Islet precursor cell (in vitro differentiated cells): ENCODE data around the gene TDRD12.

Experiments
- DNase-seq: peaks from one replicate; pipeline ENCODE4 v3.0.0-alpha.2; 2018

The TDRD12 gene, protein sequence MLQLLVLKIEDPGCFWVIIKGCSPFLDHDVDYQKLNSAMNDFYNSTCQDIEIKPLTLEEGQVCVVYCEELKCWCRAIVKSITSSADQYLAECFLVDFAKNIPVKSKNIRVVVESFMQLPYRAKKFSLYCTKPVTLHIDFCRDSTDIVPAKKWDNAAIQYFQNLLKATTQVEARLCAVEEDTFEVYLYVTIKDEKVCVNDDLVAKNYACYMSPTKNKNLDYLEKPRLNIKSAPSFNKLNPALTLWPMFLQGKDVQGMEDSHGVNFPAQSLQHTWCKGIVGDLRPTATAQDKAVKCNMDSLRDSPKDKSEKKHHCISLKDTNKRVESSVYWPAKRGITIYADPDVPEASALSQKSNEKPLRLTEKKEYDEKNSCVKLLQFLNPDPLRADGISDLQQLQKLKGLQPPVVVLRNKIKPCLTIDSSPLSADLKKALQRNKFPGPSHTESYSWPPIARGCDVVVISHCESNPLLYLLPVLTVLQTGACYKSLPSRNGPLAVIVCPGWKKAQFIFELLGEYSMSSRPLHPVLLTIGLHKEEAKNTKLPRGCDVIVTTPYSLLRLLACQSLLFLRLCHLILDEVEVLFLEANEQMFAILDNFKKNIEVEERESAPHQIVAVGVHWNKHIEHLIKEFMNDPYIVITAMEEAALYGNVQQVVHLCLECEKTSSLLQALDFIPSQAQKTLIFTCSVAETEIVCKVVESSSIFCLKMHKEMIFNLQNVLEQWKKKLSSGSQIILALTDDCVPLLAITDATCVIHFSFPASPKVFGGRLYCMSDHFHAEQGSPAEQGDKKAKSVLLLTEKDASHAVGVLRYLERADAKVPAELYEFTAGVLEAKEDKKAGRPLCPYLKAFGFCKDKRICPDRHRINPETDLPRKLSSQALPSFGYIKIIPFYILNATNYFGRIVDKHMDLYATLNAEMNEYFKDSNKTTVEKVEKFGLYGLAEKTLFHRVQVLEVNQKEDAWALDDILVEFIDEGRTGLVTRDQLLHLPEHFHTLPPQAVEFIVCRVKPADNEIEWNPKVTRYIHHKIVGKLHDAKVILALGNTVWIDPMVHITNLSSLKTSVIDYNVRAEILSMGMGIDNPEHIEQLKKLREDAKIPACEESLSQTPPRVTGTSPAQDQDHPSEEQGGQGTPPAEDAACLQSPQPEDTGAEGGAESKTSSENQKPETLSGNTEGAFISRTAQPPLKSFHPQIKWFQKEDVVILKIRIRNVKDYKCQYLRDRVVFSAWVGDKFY (N-terminal part only)

GRCh38 chr19:32719611-32720059 lies at the start of gene TDRD12:
Gene TDRD12, plus strand, starts transcription at chr19:32719767. Its CDS starts 306 bp downstream, at chr19:32720073.
- DNase-seq: no peak

DNA sequence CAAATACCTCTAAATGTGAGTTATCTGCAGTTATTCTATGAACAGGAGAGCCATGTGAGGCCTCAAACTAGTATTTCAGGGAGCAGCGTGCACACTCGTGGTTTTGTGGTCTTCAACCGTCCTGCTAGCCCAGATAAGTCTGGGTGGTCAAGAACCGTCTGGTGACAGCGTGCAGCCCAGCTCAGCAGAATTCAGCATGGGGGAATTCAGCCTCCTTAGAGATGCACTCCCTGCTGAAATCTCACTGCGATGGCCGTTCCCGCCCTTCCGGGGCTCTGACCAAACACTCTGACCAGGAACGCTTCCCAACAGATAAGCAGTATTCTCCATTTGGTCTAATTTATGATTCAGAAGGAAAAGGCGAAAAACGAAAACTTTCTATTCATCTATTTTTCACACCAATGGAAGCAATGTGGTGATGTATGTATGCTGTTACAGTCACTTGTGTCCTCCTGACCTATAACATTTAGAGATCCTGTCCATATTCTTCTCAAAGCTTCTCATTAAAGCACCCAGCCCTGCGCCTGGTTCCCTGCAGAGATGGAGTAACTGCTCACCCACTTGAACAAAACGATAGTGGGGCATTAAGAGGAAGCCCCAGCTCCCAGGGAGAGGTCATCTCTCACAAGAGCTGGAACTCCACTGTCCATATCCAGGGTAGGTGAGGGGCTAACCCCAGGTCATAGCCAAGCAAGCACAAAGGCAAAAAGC lies 47.5 kb upstream of the TDRD12 start:
- DNase-seq: no peak

GRCh38 chr19:32672841-32673240 lies 46.7 kb upstream of the TDRD12 start:
- no peak for DNase-seq

DNA sequence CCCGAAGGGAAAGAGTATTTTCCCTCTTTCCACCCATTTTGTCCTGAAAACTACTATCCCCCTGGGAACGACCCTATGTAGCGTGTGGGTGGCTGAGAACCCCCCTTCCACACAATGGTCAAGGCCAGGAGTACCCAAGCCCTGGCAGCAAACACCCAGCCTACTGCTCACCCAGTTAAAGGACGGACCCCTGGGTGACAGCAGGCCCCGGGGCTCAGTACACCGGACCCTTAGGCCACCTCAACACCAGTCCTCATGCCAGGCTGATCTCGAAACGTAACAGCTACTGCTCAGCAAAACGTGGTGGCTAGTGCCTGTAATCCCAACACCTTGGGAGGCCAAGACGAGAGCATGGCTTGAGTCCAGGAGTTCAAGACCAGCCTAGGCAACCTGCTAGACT lies 46.0 kb upstream of the TDRD12 start:
- DNase-seq: no peak

DNA sequence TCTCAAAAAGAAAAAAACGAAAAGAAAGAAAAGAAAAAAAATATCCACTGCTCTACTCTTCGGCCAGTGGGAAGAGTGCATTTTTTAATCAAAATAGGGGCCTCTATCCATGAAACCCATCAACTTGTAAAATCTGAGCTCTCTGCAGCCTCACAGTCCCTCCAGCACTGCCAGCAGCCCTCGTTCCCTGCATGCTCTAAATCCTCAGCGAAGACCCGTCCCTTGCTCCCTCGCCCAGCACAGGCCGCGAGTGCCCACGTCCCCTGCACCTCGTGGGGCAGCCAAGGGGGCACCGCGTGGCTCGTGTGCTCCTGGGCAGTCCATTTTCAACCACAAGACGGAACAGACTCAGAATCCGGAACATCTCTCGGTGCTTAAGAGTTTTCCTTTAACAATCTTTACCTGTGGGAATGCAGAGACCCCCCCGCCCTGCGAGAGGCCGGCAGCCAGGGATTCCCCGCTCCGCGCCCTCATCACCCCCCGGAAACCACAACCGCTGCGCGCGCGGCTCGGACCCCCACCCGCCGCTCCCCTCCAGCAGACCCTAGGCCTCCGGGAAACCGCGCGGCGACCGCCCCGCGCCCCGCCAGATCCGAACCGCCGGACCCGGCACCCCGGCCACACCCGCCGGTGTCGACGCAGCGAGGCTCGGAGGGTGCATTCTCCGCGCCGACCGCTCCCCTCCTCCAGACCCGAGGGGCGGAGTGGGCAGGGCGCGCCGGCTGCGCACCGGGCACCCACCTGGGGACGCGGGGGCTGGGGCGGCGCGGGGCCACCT lies 45.2 kb upstream of the TDRD12 start:
- DNase-seq: peak; percentile 56

GRCh38 chr19:32674931-32675719 lies 44.4 kb upstream of the TDRD12 start, which contains the start of gene ANKRD27:
Gene ANKRD27, minus strand, starts transcription at chr19:32675180. Its CDS starts 16,165 bp downstream, at chr19:32659015.
- peak; percentile 99 for DNase-seq

DNA sequence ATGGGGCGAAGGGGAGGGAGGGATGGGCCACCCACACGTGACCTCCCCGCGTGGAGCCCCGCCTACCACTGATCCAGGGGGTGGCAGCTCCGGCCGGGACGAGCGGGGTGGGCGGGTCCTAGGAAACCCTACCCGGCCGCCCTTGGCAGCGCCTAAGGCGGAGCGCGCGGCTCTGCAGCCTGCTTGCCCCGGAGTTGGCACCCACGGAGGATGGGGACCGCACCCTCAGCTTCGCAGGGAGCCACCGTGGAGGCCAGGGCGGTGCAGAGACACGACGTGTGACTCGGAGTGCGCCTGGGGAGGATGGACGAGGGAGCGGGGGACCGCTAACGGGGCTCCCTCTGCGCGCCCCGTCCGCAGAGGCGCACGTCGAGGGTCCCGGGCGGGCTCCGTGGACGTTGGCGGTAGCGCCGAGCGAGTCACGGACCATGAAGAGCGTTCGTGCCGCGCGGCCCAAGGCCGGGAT lies 43.8 kb upstream of the TDRD12 start, which contains the start of gene RGS9BP:
Gene RGS9BP, plus strand, starts transcription at position 129 of the 466 bp plus-strand sequence. CDS start 416 bp downstream, outside the sequence.
- peak; percentile 73 for DNase-seq

GRCh38 chr19:32676186-32676894 lies 43.2 kb upstream of the TDRD12 start:
- peak; percentile 72 for DNase-seq

GRCh38 chr19:32676895-32677359 lies 42.6 kb upstream of the TDRD12 start:
- DNase-seq: no peak

DNA sequence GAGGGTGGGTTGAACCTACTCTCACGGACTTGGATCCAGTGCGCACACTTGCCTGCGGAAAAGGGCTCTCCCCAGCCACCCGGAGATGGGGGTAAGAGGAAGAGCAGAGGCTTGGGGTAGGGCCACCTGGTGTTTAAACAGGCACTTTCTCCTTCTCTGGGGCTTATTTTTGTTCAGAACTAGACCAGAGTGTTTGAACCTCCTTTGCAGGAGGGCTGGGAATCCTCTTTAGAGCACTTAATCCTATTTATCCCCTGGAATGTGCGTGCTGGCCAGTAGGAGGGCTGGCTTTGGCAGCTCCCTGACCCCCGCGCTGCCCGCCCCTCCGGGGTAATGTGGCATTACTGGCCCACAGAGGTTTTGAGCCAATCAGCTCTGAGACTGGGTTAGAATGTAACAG lies 41.9 kb upstream of the TDRD12 start:
- peak; percentile 76 for DNase-seq

DNA sequence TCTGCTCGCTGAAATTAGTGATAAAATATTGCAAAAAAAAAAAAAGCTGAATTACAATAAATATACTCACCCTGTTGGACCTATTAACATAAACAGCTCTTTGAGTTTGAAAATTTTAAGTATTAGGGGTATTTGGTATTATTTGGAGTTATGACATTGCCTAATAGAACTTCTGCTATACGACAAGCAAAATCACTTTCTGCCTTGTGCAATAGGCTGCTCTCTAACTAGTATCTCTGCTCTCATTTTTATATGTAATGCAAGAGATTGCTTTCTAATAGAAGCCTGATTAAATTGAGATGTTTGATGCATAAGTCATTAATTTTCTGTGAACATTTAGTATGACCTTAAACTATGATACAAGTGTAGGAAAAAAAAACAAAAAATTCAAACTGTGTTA lies 38.6 kb upstream of the TDRD12 start:
- no peak for DNase-seq

DNA sequence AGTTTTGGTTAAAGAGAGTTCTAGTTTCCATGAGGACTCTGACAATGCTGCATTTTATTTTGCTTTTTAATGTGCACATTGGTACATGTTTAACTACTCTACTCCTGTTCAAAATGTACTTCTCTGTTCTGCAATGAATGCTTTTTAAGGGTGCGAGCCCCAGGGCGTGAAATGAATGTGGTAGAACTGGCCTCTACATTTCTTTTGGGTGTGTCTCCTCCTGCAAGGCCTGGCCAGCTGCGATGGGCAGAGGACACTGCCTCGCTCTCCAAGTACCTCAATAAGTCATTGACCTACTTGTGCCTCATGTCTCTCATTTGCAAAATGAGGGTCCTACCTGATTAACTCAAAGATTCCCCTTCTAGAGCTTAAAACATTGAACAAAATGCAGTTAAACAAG lies 37.2 kb upstream of the TDRD12 start:
- no peak for DNase-seq

- DNase-seq: no peak
Measured at GRCh38 chr19:32686847-32687475, 32.6 kb upstream of the TDRD12 start.

DNA sequence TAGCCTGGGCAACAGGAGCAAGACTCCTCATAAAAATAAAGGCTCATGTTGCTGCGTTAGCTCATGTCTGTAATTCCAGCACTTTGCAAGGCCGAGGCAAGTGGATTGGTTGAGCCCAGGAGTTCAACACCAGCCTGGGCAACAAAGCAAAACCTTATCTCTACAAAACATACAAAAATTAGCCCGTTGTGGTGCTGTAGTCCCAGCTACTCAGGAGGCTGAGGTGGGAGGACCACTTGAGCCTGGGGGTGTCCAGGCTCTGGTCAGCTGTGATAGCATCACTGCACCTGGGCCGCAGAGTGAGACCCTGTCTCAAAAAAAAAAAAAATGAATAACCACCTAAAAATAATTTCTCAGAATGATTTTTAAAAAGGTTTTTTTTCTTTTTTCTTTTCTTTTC lies 31.9 kb upstream of the TDRD12 start:
- no peak for DNase-seq

- DNase-seq: peak; percentile 11
Measured at GRCh38 chr19:32688311-32688710, 31.3 kb upstream of the TDRD12 start.

GRCh38 chr19:32691291-32691951 lies 28.1 kb upstream of the TDRD12 start, which contains the start of gene NUDT19:
Gene NUDT19, plus strand, starts transcription at chr19:32691821. Its CDS starts 140 bp downstream, at chr19:32691961.
- DNase-seq: peak; percentile 88

DNA sequence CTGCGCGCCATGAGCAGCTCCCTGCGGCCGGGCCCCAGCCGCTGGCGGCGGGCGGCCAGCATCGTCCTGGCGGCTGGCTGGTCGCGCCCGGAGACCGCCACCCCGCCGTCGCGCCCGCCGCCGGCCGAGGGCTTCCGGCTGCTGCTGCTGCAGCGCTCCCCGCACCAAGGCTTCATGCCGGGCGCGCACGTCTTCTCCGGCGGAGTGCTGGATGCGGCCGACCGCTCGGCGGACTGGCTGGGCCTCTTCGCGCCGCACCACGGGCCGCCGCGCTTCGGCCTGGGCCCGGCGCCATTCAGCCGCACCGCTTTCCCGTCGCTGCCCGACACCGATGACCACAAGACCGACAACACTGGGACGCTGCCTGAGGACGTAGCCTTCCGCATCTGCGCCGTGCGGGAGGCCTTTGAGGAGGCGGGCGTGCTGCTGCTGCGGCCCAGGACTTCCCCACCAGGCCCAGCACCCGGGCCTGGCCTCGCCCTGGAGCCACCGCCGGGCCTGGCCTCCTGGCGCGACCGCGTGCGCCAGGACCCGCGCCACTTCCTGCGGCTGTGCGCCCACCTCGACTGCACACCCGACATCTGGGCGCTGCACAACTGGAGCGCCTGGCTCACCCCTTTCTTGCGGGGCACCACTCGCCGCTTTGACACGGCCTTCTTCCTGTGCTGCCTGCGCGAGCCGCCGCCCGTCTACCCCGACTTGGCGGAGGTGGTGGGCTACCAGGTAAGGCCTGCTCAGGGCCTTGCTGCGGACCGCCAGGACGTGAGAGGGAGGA lies 27.4 kb upstream of the TDRD12 start:
- DNase-seq: peak; percentile 70

GRCh38 chr19:32692727-32693061 lies 26.9 kb upstream of the TDRD12 start:
- DNase-seq: no peak
